Measurements from ENCODE around the gene NUMA1.

The NUMA1 gene

DNA sequence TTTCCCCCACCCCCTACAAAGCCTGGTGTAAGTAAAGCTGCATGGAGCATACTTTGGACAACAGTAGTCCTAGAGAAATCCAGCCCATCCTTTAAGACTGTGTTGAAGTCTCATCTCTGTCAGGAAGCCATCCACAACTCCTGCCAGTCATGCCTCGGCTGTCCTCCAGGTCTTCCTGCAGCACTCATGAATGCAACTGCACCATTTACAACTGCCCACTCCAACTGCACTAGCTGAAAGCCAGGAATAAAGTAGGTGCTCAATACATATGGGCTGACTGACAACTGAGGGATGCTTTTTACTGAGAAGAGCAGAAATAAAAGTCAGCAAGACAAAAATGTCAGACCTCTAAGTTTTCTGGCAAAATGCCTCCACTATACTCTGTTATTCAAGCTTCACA lies 54.3 kb downstream of the NUMA1 start:
- no peak for DNase-seq (ENCODE audit: extremely low read depth, low read depth)
- TF ChIP-seq, protein P1, sequence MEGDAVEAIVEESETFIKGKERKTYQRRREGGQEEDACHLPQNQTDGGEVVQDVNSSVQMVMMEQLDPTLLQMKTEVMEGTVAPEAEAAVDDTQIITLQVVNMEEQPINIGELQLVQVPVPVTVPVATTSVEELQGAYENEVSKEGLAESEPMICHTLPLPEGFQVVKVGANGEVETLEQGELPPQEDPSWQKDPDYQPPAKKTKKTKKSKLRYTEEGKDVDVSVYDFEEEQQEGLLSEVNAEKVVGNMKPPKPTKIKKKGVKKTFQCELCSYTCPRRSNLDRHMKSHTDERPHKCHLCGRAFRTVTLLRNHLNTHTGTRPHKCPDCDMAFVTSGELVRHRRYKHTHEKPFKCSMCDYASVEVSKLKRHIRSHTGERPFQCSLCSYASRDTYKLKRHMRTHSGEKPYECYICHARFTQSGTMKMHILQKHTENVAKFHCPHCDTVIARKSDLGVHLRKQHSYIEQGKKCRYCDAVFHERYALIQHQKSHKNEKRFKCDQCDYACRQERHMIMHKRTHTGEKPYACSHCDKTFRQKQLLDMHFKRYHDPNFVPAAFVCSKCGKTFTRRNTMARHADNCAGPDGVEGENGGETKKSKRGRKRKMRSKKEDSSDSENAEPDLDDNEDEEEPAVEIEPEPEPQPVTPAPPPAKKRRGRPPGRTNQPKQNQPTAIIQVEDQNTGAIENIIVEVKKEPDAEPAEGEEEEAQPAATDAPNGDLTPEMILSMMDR (IDR thresholded peaks at IDR 0.05; ENCODE audit: low read depth, low read length, missing control alignments), result no peak
- no peak overlapping the region for H3K4me3 ChIP-seq (replicated peaks; ENCODE audit: low read depth, low read length)

DNA sequence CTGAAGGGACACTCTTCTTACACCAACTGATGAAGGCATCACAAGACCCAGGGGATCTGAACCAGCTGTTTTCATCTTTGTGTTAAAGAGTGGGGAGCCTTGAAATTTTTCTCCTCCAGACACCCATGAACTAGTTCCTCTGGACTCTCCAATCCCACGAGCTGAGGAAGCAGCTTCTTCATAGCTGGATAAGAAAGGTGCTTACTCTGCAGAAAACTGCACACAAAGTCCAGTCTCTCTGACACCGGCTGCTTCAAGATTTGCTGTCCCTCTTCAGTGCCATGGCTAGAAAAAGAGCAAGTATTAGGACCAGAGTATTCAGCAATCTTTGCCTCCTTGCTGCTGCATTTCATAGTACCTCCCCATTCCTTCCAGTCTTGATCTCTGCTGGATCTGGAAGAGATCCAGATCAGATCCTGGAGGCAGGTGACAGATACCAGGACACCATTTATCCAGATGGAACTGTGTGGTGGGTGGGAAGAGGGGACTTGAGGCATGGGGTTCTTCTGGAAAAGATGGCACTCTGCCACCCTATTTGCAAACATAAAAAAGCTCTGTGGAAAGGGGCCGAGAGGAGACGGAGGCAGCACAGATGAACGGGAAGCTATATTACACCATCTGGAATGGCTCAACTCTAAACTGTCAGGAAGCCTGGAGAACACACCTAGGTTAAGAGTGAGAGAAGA lies 56.1 kb downstream of the NUMA1 start:
- TF ChIP-seq, protein P1 (IDR thresholded peaks at IDR 0.05; ENCODE audit: low read depth, low read length, missing control alignments), result no peak
- no peak for DNase-seq (ENCODE audit: extremely low read depth, low read depth)
- no peak overlapping the region for H3K4me3 ChIP-seq (replicated peaks; ENCODE audit: low read depth, low read length)

DNA sequence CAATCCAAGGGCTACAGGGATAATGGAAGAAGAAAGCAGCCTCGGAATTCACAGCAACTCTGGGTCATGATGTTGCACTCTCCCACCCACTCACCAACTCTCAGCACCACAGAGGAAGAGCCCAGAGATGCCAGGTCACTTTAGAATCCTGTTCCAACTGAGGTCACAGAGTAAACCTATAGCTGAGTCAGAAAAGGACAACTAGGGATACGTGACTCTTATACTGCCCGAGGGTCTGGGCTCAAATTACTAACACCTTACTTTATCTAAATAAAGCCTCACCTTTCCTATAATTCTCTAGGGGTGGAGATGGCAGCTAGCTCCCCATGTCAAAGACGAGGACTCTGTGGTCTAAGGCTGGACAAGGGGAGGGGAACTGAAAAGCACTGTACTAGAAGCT lies 57.0 kb downstream of the NUMA1 start:
- TF ChIP-seq, protein P1 (IDR thresholded peaks at IDR 0.05; ENCODE audit: low read depth, low read length, missing control alignments), result no peak
- H3K4me3 ChIP-seq (replicated peaks; ENCODE audit: low read depth, low read length), result no peak overlapping the region
- no peak for DNase-seq (ENCODE audit: extremely low read depth, low read depth)

DNA sequence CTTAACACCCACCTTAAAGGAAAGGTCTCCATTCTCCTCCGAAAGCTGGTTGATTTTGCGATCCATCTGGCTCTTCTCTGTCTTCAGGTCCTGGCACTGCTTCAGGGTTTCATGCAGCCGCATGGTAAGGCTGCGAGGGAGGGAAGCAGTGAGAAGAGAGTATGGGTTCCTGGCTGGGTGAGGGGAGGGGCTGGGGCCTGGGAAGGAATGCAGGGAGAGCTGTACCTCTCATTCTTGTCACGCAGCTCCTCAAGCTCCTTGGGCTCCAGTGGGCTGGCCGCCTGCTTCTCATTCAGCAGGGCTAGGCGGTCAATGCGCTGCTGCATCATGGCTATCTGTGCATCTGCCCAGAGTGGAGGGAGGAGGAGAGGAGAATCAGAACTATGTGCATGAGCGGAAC lies 62.2 kb downstream of the NUMA1 start:
- TF ChIP-seq, protein P1 (IDR thresholded peaks at IDR 0.05; ENCODE audit: low read depth, low read length, missing control alignments), result no peak
- no peak overlapping the region for H3K4me3 ChIP-seq (replicated peaks; ENCODE audit: low read depth, low read length)
- no peak for DNase-seq (ENCODE audit: extremely low read depth, low read depth)

DNA sequence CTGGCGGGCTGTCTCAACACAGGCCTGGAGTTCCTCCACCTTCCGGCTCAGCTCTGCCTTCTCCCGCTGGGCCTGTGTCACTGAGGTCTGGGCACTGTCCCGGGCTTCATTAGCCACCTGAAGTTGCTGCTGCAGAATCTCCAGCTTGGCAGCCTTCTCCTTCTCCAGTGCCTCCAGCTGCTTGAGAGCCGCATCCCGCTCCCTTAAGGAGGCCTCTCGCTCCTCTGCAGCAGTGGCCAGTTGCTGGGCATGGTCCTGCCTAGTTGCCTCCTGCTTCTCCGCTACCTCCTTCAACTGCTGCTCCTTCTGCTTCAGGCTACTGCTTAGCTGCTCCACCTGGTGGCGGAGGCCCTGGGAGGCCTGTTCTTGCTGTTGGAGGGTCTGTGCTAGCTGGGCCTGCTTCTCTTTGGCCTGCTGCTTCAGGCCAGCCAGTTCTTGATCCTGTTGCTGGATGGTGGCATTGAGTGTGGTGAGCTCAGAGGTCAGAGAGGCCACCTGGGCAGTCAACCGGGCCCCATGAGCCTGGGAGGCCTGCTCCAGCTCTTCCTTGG lies 64.8 kb downstream of the NUMA1 start:
- TF ChIP-seq, protein P1 (IDR thresholded peaks at IDR 0.05; ENCODE audit: low read depth, low read length, missing control alignments), result peak; percentile 26
- no peak overlapping the region for H3K4me3 ChIP-seq (replicated peaks; ENCODE audit: low read depth, low read length)
- DNase-seq (ENCODE audit: extremely low read depth, low read depth), result no peak

DNA sequence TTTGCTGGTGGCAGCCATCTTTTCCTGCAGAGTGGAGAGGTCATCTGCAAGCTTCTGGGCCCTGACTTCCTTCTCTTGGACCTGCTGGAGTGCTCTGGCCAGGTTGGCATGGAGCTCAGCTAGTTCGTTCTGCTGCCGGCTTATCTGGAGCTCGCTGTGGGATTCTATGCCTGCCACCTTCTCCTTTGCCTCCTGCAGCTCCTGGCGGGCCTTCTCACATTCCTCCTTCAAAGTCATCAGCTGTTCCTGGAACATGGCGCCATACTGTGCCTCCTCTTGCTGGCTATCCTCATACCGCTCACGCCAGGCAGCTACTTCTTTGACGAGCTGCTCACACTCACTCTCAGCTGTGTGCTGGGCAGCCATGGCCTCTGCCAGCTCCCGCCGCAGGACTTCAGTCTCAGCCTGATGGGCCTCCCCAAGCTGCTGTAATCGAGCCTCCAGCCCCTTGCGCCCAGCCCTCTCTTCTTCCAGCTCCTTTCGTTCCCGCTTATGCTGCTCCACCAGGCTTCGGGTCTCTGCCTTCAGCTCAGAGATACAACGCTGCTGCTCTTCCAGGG lies 65.5 kb downstream of the NUMA1 start:
- no peak overlapping the region for H3K4me3 ChIP-seq (replicated peaks; ENCODE audit: low read depth, low read length)
- no peak for DNase-seq (ENCODE audit: extremely low read depth, low read depth)
- TF ChIP-seq, protein P1 (IDR thresholded peaks at IDR 0.05; ENCODE audit: low read depth, low read length, missing control alignments), result no peak

Data from HFF-Myc (cell line).